Fibroblast of peridontal ligament (primary cell): ENCODE results near the gene PHF23.

ENCODE experiments used
- DNase-seq: peaks from one replicate; pipeline ENCODE4 v3.0.0-alpha.2; 2010; ENCODE audit errors: extremely low read depth

PHF23 gene

GRCh38 chr17:7203391-7203790 is 35.9 kb downstream of the PHF23 start:
- no peak for DNase-seq

GRCh38 chr17:7196651-7197401 is 42.4 kb downstream of the PHF23 start:
- DNase-seq = no peak

- DNase-seq = no peak
These were observed 43.3 kb downstream of the PHF23 start for GRCh38 chr17:7195971-7196370.

GRCh38 chr17:7192271-7192937 is 46.9 kb downstream of the PHF23 start:
- DNase-seq = no peak

GRCh38 chr17:7191571-7192270 is 47.5 kb downstream of the PHF23 start:
- DNase-seq = no peak

- no peak for DNase-seq
These were observed 48.2 kb downstream of the PHF23 start for GRCh38 chr17:7191069-7191468.

- no peak for DNase-seq
These were observed 48.9 kb downstream of the PHF23 start for GRCh38 chr17:7190276-7190917.

GRCh38 chr17:7186241-7186640 is 53.0 kb downstream of the PHF23 start:
- no peak for DNase-seq
